NCI-H524 (cell line): ENCODE results near the gene ADH5.
"Not testable (repeated sequence)": the region's sequence is repeated elsewhere in the genome, so short reads cannot be mapped to it uniquely, and the experiment has no call there.

Source experiments
- DNase-seq, 2 experiments: peaks; one replicate each; lab custom pipeline; 2025; lab: John Stamatoyannopoulos, UW

Gene ADH5

DNA sequence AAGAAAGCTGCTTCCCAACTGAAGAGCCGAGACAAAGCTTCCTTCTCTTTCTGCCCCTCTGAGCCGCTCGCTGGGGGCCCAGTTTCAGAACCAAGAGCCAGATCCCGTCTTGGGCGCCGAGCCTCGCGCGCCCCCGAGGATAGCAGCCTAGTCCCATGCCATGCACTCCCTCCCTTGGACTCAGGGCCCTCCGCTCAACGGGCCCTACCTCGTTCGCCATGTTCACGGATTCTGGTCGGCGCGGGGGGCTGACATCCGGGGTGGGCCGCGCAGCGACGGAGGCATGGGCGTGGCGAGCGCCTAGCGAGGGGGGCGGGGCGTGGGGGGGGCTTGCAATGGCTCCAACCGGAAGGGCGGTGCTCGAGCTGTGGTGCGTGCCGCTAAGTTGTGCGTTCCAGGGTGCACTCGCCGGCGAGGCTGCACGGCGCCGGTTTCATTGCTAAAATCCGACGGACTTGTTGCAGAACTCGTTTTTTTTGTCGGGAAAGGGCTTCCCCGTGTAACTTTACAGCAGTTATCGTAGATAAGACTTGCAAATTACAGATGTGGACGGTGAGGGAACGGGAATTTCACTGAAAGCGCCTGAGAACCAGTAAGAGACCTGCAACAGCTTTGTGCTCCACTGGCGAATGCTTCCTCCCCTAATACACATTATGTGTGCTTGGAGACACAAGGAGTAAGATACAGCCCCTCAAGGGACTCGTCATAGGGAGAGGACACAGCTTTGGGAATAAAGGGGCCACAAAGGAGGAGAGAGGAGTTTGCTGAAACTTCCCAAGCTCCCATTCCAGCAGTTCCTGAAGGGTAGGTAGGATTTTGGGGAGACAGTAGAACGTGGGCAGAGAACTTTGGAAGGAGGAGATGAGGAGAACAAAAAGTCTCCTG is at the start of gene ADH5:
Gene ADH5 (minus strand): TSS at position 308 of the 885 bp plus-strand sequence. CDS start 88 bp downstream, at position 220.
- peak; percentile 28 to 61 for DNase-seq

DNA sequence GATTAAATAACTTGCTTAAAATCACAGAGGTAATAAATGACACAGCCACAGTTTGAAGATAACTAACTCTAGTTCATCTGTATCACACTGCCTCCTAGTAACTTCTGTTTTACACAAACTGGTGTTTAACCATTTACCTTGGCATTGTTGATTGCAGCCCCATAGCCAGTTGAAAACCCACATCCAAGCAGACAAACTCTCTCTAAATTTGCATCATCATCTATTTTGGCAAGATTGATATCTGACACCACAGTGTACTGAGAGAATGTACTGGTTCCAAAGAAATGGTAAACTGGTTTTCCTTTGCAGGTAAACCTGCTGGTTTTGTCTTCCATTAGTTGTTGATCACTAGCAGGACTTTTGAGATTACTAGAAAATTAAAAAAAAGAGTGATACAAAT is 47.7 kb upstream of the ADH5 start:
- DNase-seq = no peak

DNA sequence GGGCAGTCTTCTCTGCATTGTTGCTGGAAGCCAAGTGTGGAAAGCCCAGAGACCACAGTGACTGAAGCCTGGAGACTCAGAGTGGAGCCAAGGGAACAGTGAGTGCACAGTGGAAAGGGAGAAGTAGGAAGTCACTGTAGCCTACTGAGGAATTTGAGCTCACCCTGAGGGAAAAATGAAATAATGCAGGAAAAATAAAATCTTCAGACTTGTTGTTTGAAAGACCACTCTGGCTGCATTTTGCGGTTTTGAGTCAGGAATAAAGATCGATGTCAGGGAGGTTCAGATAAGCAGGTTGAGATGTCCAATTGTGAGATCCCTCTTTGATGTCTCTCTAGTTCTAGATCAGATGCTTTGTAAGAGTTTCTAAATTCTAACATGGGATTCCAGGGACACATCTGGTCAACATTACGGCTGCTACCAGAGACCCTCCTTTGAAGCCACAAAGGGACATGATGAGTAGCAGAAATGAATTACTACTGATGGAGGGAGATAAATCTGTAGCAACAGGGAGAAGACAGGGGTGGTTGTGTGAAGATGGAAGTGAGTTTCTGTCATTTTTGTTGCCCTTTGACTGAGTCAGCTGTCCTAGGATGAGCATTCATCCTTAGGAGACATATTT is 47.1 kb upstream of the ADH5 start:
- no peak for DNase-seq

DNA sequence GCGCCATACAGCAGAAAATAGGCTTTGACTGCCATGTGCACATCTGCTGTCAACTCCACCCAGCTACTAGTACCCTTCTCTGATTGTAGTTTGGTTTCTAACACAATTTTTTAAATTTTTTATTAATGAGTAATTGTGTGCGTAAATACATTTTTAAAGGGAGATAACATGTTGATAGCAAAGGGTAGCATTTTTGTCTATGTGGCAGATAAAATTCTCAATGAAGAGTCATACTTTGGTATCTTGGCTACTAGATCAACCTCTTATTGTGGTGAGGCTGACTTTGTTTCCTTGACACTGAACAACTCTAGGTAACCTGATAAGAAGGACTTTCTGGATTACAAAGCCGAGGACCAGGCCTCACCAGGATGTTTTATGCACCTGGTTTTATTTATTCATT is 46.0 kb upstream of the ADH5 start:
- no peak for DNase-seq

DNA sequence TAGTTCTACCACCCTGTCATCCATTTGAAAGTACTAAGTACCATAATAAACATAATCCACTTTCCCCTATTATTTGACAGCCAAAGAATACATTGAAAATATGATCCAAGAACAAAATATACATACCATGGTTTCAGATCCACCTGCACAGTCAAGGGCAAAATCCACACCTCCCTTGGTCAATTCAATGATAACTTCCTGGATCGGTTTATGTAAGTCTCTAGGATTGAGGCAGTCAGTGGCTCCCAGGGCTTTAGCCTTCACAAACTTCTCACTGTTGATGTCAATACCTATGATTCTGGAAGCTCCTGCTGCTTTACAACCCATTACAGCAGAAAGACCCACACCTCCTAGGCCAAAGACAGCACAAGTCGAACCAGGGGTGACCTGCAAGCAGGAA is 42.8 kb upstream of the ADH5 start:
- no peak for DNase-seq

DNA sequence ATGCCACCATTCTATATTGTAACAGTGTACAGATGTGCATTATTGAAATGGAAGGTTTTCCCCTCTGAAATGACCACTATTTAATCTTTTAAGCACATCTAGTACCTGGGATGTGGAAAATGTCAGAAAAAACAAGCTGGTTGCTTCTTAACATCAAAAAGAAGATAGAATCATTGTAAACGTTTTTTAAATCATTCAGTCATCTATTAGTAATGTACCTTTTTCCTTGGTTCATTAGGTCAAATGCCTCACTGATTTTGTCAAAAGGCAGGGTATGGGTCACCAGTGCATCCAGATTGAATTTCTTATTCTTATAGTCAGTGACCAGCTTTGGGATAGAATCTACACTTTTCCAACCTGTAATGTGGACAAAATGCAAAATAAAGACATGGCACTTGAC is 37.8 kb upstream of the ADH5 start:
- DNase-seq = no peak

DNA sequence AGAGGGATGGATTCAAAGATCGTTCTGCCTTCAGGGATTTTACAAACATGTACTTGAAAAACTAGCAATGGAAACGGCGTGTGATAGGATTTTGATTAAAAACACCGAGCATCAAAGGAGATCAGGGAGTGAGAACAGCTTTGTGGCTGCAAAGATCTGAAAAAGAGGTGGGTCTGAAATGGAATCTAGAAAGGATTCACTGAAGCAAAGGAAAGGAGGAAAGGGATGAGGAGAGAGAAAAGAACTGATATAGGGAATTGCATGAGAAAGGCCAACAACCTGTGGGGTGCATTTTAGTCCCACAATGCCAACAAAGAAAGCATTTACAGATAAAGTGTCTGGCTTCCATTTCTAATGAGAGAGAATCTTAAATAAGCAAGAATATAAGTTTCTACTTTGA is 32.4 kb upstream of the ADH5 start:
- DNase-seq = no peak

DNA sequence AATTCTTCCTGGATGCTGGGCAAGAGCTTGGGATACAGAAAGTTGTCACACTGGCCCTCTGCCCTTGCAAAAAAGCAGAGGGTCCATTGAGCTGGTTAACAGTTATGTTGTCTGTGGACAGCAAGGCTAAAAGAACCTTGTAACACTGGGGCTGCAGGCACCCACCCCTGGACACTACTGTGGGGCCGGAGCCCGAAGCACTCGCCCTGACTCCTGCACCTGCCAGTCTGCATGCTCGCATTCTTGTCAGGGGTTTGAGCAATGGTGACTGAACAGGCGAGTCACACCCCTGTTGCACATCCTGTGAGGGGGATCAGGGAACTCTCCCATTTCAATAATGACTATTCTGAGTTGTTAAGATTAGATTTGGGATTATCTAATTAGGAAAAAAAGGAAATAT is 31.9 kb upstream of the ADH5 start:
- DNase-seq = no peak

DNA sequence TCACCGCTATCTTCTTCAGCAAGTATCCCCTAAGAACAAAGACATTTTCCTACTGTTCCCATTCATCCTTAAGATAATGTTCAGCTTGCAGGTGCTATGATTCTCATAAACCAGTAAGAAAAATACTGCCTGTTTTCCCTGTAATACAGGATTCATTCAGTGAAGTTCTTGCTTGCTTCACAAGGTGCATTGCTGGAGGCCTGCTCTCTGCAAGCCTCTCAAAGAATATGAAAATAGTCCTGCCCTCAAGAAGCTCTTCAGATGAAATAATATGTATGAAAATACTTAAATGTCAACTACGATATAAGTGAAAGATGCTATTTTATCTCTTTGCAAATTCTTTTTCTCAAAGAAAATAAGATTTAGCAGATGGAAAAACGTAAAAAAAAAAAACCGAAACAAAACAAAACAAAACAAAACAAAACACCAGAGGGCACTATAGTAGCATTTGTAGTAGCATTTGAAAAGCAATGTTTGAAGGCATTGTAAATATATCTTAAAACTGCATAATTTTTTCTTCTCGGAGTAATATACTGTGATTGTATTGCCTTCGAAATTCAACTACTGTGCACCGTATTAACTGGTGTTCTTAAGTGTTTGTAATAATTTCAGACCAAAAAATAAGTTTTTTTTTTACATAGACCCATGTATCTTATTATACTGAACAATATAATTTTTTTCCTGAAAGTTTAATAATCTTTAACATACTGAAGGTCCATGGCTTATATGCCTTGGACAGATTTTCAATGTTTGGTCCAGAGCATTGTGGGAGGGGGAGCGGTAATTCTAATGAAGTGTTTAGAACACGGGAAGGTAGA is 29.5 kb upstream of the ADH5 start:
- DNase-seq = no peak

DNA sequence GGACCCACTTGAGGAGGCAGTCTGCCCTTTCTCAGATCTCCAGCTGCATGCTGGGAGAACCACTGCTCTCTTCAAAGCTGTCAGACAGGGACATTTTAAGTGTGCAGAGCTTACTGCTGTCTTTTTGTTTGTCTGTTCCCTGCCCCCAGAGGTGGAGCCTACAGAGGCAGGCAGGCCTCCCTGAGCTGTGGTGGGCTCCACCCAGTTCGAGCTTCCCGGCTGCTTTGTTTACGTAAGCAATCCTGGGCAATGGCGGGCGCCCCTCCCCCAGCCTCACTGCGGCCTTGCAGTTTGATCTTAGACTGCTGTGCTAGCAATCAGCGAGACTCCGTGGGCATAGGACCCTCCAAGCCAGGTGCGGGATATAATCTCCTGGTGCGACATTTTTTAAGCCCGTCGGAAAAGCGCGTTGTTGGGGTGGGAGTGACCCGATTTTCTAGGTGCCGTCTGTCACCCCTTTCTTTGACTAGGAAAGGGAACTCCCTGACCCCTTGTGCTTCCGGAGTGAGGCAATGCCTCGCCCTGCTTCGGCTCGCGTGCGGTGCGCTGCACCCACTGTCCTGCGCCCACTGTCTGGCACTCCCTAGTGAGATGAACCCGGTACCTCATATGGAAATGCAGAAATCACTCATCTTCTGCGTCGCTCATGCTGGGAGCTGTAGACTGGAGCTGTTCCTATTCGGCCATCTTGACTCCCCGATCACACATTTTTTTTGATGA is 28.7 kb upstream of the ADH5 start:
- not testable (repeated sequence) for DNase-seq

DNA sequence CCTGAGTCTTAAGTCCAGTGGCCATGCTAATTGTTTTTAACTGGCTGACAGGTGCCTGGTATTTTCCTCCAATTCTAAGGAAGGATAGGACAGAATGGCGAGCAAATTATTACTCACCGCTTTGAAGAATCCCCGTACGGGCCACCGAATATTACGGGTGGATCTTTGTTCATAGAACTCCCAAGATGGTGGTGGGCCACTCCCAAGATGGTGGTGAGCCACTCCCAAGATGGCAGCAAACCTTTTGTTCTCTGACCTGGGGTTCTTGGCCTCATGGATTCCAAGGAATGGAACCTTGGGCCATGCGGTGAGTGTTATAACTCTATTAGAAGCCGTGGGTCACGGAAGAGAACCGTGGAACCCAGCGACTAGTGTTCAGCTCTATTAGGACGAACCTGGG is 20.7 kb upstream of the ADH5 start:
- not testable (repeated sequence) for DNase-seq

DNA sequence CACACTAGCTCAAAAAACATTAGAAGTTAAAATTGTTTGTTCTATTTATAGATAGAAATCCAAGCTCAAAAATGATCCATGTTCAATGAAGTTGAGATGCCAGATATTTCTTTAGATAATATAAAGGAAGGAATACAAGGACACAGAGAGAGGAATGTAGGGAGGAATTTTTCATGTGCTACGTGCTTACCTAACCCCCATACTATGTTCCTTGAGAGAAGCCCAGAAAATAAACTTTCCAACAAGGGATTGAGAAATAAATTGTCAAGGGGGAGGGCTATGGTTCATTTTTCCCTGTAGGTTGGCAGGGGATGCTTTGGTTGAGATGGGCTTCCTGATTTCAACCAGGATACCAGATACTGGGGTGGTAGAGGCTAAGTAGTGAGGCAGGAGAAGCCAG is 15.6 kb upstream of the ADH5 start:
- DNase-seq = no peak

DNA sequence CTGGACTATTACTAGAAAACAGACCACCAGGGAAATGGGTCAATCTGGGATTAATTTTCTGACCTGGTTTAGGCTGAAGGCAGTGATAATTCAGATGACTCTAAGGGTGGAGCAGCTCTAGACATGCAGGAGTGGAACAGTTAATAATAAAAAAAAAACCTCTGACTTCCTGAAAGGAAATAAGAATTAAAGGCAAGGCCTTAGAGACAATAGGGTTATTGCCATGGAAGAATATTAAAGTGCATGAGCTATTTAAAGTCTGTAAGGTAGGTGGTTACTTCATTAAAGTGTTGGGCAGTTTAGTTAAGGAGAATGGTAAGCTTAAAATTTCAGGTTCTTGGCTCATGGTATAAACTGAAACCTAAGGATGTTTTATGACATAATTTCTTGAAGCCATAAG is 14.6 kb upstream of the ADH5 start:
- no peak for DNase-seq

DNA sequence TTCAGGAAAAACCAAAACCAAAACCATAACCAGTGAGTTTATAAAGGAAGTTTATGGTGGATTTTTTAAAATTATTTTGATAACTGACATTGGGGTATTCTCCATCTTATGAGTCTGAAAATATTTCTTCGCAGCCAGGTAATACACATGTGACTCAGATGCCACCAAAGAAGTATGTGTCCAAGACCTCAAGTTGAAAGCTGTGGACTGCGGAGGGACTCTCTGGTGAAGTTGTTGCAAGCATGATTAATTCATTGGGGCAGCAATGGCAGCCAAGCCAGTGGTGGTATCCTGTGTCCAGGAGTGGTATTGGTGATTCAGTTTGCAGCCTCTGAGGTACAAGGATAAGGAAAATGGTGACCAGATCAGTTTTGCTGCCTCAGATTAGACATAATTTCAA is 14.0 kb upstream of the ADH5 start:
- no peak for DNase-seq

DNA sequence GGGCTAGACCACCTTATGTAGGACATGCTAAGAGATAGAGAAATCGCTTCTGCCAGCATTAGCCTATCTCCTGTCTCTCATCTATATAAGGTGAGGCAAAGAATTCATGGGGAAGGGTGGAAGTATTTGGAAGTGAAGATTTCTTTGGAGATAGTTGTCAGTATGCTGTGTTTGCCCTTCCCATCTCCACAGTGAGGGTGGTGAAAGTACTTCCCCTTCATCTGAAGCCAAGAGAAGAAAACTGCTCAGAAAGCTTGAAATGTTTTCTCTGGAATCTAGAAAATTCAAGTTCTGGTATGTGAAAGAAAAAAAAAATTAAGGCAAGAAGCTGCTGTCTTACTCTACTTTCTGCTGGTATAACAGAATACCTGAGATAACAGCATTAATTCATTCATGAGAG is 12.3 kb upstream of the ADH5 start:
- DNase-seq = no peak

DNA sequence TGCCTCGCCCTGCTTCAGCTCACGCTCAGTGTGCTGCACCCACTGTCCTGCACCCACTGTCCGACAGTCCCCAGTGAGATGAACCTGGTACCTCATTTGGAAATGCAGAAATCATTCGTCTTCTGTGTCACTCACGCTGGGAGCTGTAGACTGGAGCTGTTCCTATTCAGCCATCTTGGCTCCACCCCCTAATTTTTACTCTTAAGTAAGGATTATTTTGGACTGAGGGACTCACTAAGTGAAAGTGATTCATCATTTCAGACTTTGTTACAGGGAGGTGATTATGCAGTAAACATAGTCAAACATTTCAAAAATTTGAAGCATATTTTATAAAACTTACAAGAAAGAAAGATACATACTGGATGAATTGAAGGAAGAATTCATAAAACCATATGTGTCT is 11.2 kb upstream of the ADH5 start:
- not testable (repeated sequence) for DNase-seq

DNA sequence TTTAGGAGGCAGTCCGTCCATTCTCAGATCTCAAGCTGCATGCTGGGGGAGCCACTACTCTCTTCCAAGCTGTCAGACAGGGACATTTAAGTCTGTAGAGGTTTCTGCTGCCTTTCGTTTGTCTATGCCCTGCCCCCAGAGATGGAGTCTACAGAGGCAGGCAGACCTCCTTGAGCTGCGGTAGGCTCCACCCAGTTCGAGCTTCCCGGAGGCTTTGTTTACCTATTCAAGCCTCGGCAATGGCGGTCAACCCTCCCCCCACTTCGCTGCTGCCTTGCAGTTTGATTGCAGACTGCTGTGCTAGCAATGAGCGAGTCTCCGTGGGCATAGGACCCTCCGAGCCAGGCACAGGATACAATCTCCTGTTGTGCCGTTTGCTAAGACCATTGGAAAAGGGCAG is 10.7 kb upstream of the ADH5 start:
- DNase-seq = no peak

DNA sequence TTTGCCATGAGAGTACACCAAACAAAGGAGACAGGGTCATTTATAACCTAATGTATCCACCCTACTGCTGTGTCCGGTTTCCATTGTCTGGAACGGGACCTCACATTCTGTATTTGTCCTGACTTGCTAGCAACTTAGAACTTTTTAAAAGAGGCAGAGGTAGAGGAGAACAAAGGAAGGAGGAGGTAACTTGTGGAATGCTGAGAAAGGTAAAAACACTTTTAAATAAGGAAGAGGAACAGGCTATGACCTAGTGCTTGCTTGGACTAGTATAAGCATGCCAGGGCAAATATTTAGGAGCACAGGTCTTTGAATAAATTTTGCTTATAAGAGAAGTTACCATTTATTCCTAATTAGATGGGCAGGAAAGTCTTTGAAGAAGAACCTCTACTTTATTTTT is 3.3 kb upstream of the ADH5 start:
- DNase-seq = not testable (repeated sequence)

DNA sequence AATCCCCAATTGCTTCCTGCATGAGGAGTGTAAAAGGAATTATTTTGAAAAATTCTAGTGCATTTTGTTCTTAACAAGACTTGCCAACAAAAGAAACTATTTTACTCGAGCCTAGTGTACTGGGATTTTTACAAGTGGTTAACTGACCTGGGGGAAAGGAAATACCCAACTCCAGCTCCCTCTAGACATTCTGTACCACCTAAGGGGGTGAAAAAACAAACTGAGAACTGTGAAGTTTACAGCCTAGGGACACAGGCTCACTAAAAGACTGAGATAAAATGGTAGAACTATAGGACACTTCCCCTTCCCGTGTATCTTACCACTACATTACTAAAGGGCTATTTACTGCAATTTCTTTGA is 2.6 kb upstream of the ADH5 start:
- no peak for DNase-seq

DNA sequence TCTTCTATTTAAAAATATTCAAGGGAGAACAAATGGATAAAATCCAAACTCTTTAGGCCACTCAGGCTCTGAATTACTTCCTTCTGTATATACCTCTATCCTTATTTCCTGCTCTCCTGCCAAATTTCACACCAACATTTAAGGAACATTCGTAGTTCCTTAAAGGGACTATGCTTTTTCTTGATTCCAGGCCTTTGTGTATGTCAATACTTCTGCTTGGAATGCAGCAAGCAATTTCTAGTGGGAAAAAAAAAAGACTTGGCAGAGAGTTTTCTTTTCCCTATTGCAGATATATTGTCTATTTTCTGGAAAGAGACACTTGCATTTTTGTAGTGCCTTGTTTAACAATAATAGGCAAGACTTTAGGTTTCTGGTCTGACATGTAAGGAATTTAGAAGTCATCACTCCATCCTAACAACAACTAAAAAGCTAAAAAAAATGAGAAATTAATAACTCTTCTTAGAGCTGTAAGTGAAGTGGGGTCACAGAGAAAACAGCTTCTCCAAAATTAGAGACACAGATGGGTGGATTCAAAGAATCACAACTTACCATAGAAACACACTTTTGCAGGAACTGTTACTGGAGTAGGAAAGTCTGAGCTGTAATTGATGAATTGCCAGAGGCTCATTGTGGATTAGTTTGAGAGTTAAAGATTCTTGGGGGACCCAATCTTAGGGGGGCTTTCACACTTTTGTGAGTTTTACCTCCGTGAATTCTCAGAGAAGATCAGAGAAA is 2.1 kb upstream of the ADH5 start:
- no peak for DNase-seq

DNA sequence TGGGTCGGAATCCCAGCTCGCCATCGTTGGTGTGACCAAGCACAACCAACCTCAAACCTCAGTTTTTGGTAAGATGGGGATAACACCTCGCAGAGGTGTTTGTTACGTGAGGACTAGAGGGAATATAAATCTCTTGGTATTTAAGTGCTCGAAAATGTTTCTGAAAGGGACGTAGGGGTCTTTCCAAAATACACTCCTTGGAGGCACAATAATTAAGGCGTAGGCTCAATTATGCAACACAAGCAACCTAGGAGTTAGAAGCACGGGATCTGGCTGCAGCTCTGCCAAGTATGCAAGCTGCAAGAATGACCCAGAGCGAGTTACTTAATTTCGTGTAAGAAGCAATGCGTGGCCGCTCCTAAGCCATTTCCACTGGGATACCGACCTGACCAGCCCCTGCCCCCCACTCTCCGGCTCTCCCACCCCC is 552 bp downstream of the ADH5 start:
- DNase-seq = peak; percentile 13 to 24
